Epithelial cell of esophagus (primary cell): ENCODE measurements around the gene TMEM154.

Experiments used
- DNase-seq: peaks from one replicate; pipeline ENCODE4 v3.0.0; 2010; ENCODE audit warnings: low read depth
- H3K4me3 ChIP-seq: 2 replicates; pipeline ENCODE4 v1.5.1; 2011; ENCODE audit warnings: mild to moderate bottlenecking, low read length, control low read depth
- CTCF ChIP-seq: IDR thresholded peaks from 2 replicates; pipeline ENCODE4 v1.5.1; 2011; ENCODE audit warnings: low read depth, mild to moderate bottlenecking, low read length, control low read depth, inconsistent platforms; ENCODE audit not compliant: insufficient read depth; ENCODE audit errors: missing control alignments

Gene TMEM154

GRCh38 chr4:152607178-152607577 is 72.6 kb downstream of the TMEM154 start:
- TF ChIP-seq CTCF = no peak
- no peak overlapping the region for H3K4me3 ChIP-seq

GRCh38 chr4:152606753-152607152 is 73.0 kb downstream of the TMEM154 start:
- DNase-seq = peak; percentile 40
- peak; percentile 1 for TF ChIP-seq CTCF
- no peak overlapping the region for H3K4me3 ChIP-seq

More at GRCh38 chr4:152607178-152607577, 72.6 kb downstream of the TMEM154 start:
- DNase-seq = no peak

GRCh38 chr4:152605641-152606335 is 74.0 kb downstream of the TMEM154 start:
- peak; percentile 29 for DNase-seq
- H3K4me3 ChIP-seq = no peak overlapping the region
- no peak for TF ChIP-seq CTCF

- TF ChIP-seq CTCF = no peak
- no peak overlapping the region for H3K4me3 ChIP-seq
- no peak for DNase-seq
These were observed 74.8 kb downstream of the TMEM154 start for GRCh38 chr4:152605031-152605430.

- H3K4me3 ChIP-seq = no peak overlapping the region
- no peak for DNase-seq
- TF ChIP-seq CTCF = no peak
These were observed 78.6 kb downstream of the TMEM154 start for GRCh38 chr4:152601156-152601555.

- no peak for TF ChIP-seq CTCF
- DNase-seq = no peak
- no peak overlapping the region for H3K4me3 ChIP-seq
These were observed 80.2 kb downstream of the TMEM154 start for GRCh38 chr4:152599636-152600035.

- no peak overlapping the region for H3K4me3 ChIP-seq
- TF ChIP-seq CTCF = no peak
- no peak for DNase-seq
These were observed 80.7 kb downstream of the TMEM154 start for GRCh38 chr4:152599095-152599494.
